HFF-Myc (cell line): ENCODE results near the gene RAB10.
"Not testable (repeated sequence)": the region's sequence is repeated elsewhere in the genome, so short reads cannot be mapped to it uniquely, and the experiment has no call there.

Experiments
- DNase-seq: peaks from one replicate; pipeline ENCODE4 v3.0.0-alpha.2; 2011; ENCODE audit warnings: low read depth; ENCODE audit errors: extremely low read depth
- H3K4me3 ChIP-seq: replicated peaks from 2 replicates; pipeline ENCODE4 v1.5.1; 2011; ENCODE audit warnings: low read depth, mild to moderate bottlenecking, control low read depth, low read length
- TF ChIP-seq, protein P1 (sequence below): IDR thresholded peaks from 2 replicates; pipeline ENCODE4 v1.5.1; 2012; ENCODE audit warnings: mild to moderate bottlenecking, low read depth, low read length, control low read depth; ENCODE audit errors: missing control alignments

RAB10 gene

DNA sequence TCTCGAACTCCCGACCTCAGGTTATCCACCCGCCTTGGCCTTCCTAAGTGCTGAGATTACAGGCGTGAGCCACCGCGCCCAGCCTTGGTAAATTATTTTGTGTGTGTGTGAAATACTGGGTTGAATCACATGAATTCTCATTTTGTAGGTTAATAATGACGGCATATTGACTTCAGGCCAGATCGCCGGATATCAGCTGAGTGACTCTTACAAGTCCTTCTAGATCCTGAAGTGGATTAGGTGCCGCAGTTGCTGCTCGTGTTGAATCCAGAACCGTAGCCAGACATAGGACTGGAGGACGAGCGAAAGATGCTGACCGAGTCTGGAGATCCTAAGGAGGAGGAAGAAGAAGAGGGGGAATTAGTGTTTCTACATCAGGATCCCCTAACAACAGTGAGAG lies 39.4 kb upstream of the RAB10 start:
- TF ChIP-seq, protein P1, sequence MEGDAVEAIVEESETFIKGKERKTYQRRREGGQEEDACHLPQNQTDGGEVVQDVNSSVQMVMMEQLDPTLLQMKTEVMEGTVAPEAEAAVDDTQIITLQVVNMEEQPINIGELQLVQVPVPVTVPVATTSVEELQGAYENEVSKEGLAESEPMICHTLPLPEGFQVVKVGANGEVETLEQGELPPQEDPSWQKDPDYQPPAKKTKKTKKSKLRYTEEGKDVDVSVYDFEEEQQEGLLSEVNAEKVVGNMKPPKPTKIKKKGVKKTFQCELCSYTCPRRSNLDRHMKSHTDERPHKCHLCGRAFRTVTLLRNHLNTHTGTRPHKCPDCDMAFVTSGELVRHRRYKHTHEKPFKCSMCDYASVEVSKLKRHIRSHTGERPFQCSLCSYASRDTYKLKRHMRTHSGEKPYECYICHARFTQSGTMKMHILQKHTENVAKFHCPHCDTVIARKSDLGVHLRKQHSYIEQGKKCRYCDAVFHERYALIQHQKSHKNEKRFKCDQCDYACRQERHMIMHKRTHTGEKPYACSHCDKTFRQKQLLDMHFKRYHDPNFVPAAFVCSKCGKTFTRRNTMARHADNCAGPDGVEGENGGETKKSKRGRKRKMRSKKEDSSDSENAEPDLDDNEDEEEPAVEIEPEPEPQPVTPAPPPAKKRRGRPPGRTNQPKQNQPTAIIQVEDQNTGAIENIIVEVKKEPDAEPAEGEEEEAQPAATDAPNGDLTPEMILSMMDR: no peak
- DNase-seq: no peak
- H3K4me3 ChIP-seq: no peak overlapping the region

GRCh38 chr2:25996844-25997243 lies 37.0 kb upstream of the RAB10 start:
- no peak for DNase-seq
- TF ChIP-seq, protein P1: no peak
- H3K4me3 ChIP-seq: no peak overlapping the region

- DNase-seq, H3K4me3 ChIP-seq: not testable (repeated sequence)
Observed at GRCh38 chr2:25998816-25999383, 35.0 kb upstream of the RAB10 start.

DNA sequence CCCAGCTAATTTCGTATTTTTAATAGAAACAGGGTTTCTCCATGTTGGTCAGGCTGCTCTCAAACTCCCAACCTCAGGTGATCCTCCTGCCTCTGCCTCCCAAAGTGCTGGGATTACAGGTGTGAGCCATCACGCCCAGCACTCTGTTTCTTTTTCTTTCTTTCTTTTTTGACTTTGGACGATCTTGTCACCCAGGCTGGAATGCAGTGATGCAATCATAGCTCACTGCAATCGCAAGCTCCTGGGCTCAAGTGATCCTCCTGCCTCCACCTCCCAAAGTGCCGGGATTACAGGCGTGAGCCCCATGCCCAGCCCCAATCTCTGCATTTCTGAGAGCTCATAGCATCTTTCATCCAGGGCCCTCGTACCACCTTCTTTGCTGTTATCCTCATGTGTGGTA lies 34.5 kb upstream of the RAB10 start:
- H3K4me3 ChIP-seq, DNase-seq: not testable (repeated sequence)

DNA sequence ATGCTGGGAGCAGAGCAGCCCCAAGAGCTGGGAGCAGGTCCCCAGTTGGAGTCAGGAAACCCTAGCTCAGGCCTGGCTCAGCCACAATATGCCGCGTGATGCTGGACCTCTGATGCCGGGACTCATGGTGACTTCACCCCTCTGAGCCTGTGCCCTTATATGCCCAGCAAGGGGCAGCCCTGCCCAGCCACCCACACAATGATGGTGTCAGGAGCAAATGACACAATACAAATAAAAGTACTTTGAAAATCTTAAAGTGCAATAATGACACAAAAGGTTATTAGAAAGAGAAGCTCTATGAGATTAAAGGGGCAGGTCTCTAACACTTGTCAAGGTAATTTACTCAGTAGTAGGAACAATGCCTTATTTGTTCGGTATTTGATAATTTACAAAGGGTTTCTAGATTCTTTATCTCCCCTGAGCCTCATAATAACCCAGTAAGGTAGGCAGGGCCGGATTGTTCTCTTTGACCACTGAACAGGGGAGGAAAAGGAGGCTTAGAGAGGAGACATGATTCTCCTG lies 33.3 kb upstream of the RAB10 start:
- H3K4me3 ChIP-seq: no peak overlapping the region
- no peak for DNase-seq
- TF ChIP-seq, protein P1: no peak

DNA sequence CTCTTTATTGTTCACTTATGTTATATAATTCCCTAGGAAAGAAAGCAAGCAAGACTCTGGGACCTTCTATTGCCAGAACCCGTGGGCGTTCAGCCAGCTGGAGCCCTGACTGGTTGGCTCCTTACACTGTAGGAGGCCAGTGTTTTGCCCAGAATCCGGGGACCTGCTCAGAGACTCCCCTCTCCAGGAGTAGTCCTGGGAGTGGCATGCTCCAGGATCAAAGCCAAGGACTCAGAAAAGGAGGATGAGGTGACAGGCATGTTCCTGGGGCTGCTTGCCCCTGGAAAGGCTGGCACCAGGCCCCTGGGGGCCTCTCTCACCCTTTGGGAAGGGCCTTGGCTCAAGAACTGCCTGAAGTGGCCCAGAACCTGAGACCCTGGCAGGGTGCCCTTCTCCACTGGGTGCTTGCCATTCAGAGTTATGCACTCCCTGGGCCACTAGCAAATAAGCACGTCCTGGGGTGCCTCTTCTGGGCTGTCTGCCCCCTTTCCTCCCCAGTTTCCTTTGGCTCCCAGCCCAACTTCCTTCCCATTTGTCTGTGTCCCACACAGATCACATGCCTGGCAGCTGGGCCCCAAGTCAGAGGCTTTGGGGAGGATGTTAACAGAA lies 32.0 kb upstream of the RAB10 start:
- no peak for DNase-seq
- TF ChIP-seq, protein P1: no peak
- H3K4me3 ChIP-seq: no peak overlapping the region

DNA sequence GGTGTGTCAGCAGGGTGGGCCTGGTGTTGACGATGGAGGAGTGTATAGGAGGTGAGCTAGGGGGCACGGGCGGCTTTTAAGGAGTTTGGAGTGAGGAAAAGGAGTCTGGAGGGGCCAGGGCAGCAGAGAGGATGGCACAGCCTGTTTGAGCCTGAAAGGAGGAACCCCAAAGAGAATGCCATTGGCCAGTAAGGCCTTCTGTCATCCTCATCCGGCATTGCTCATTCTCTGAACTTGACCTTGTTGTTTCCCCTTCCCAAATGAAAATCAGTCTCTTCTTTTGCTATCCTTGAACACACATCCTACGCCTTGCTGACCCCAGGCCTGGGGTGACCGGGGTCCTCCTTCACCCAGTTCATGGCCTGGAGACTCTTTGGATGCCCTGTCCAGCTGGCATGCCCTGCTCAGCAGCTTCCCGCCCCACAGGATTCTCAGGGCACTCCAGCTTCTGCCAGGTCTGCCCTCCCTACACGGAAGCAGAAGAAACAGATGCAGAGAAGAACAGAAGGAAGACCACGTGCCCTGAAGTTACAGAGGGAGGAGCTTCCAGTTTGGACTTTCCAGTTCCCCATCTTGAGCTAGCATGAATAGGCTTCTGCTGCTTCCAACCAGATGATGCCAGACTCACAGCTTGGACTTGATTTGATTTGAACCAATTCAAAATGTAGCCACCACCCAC lies 31.1 kb upstream of the RAB10 start:
- DNase-seq: no peak
- H3K4me3 ChIP-seq: no peak overlapping the region
- TF ChIP-seq, protein P1: no peak

- TF ChIP-seq, protein P1: no peak
- no peak overlapping the region for H3K4me3 ChIP-seq
- DNase-seq: no peak
Observed at GRCh38 chr2:26008095-26008494, 25.8 kb upstream of the RAB10 start.
